Caco-2 (cell line): ENCODE measurements around the gene DMAC2. TPM values are rescaled to one million over a fixed set of nuclear protein-coding genes. Genes with fewer than 3 reads are reported as not detected.

Experiments used
- total RNA-seq: library from RNA; stranded (reverse); gene quantifications from 2 replicates; pipeline ENCODE4 v1.2.3, GENCODE V29; 2022

DMAC2 gene
- total RNA-seq, 1 experiment from 2014 or later = 75.9 TPM

Other genes with a start within 250 kb of the DMAC2 start
- gene CYP2S1, start 246.7 kb downstream of the DMAC2 start, total RNA-seq = 56.0 and 63.0 TPM in 2 replicates
- 1.2 and 1.6 TPM in 2 replicates for gene AXL, start 220.7 kb downstream of the DMAC2 start, total RNA-seq
- gene HNRNPUL1, start 175.5 kb downstream of the DMAC2 start, total RNA-seq = 322 and 324 TPM in 2 replicates
- 47.1 and 47.8 TPM in 2 replicates for gene CCDC97, start 129.7 kb downstream of the DMAC2 start, total RNA-seq
- gene TGFB1, start 86.0 kb downstream of the DMAC2 start, total RNA-seq = 15.0 and 15.3 TPM in 2 replicates
- gene B9D2, start 75.8 kb downstream of the DMAC2 start, total RNA-seq = 3.6 and 4.0 TPM in 2 replicates
- gene TMEM91, start 63.4 kb downstream of the DMAC2 start, total RNA-seq = 1.4 and 2.2 TPM in 2 replicates
- 36.6 and 37.3 TPM in 2 replicates for gene EXOSC5, start 42.6 kb downstream of the DMAC2 start, total RNA-seq
- gene BCKDHA, start 42.1 kb downstream of the DMAC2 start, total RNA-seq = 9.4 and 19.4 TPM in 2 replicates
- 3.1 and 3.7 TPM in 2 replicates for gene B3GNT8, start 12.5 kb downstream of the DMAC2 start, total RNA-seq
- not detected in 2 replicates for gene ERICH4, start 3.2 kb upstream of the DMAC2 start, total RNA-seq
- gene CEACAM21, start 136.3 kb upstream of the DMAC2 start, total RNA-seq = not detected in 2 replicates
- not detected in 2 replicates for gene CEACAM4, start 187.2 kb upstream of the DMAC2 start, total RNA-seq
- 0.44 TPM in 1 of 2 replicates, not detected in the other for gene CEACAM7, start 248.4 kb upstream of the DMAC2 start, total RNA-seq